Daoy (cell line): ENCODE measurements around the gene EFCAB14. TPM values are rescaled to one million over a fixed set of nuclear protein-coding genes. Genes with fewer than 3 reads are reported as not detected.
"Not testable (repeated sequence)": the region's sequence is repeated elsewhere in the genome, so short reads cannot be mapped to it uniquely, and the experiment has no call there.

Experiments
- DNase-seq: peaks from one replicate; pipeline ENCODE4 v3.0.0-alpha.2; 2015; ENCODE audit warnings: low read depth
- total RNA-seq: library from RNA; depleted of rRNA; stranded (reverse); fragments of >200 nt; shearing (Covaris generic); gene quantifications from 2 replicates; pipeline ENCODE4 v1.2.3, GENCODE V29; 2014; rRNA removed

EFCAB14 gene
- total RNA-seq, 1 experiment from 2014 or later = 45.9 TPM

GRCh38 chr1:46654012-46654411 lies 64.9 kb downstream of the EFCAB14 start:
- no peak for DNase-seq

GRCh38 chr1:46653405-46653958 lies 65.4 kb downstream of the EFCAB14 start:
- no peak for DNase-seq

- DNase-seq = no peak
These were observed 66.4 kb downstream of the EFCAB14 start for GRCh38 chr1:46652321-46653100.

- not testable (repeated sequence) for DNase-seq
These were observed 67.8 kb downstream of the EFCAB14 start for GRCh38 chr1:46651152-46651551.

GRCh38 chr1:46650491-46650890 lies 68.4 kb downstream of the EFCAB14 start:
- no peak for DNase-seq

GRCh38 chr1:46649764-46650163 lies 69.2 kb downstream of the EFCAB14 start:
- DNase-seq = no peak

- DNase-seq = no peak
These were observed 71.3 kb downstream of the EFCAB14 start for GRCh38 chr1:46647611-46648010.

- DNase-seq = no peak
These were observed 72.1 kb downstream of the EFCAB14 start for GRCh38 chr1:46646844-46647243.

- DNase-seq = no peak
These were observed 72.6 kb downstream of the EFCAB14 start for GRCh38 chr1:46646331-46646730.

GRCh38 chr1:46645815-46646214 lies 73.1 kb downstream of the EFCAB14 start:
- DNase-seq = no peak

- DNase-seq = peak; percentile 90
These were observed 75.5 kb downstream of the EFCAB14 start for GRCh38 chr1:46643368-46643775.

- DNase-seq = no peak
These were observed 76.7 kb downstream of the EFCAB14 start for GRCh38 chr1:46642115-46642680.

GRCh38 chr1:46639547-46639946 lies 79.4 kb downstream of the EFCAB14 start:
- no peak for DNase-seq

- DNase-seq = no peak
These were observed 80.0 kb downstream of the EFCAB14 start for GRCh38 chr1:46638921-46639320.

GRCh38 chr1:46637444-46638083 lies 81.3 kb downstream of the EFCAB14 start:
- no peak for DNase-seq

- DNase-seq = no peak
These were observed 83.7 kb downstream of the EFCAB14 start for GRCh38 chr1:46635205-46635604.

GRCh38 chr1:46630719-46631118 lies 88.2 kb downstream of the EFCAB14 start:
- no peak for DNase-seq

Other genes starting within 250 kb of the EFCAB14 start
- gene DMBX1, start 229.3 kb downstream of the EFCAB14 start, total RNA-seq = 0.80 and 2.1 TPM in 2 replicates
- gene KNCN, start 167.5 kb downstream of the EFCAB14 start, total RNA-seq = not detected in 2 replicates
- gene MKNK1, start 114.8 kb downstream of the EFCAB14 start, total RNA-seq = 8.9 and 21.5 TPM in 2 replicates
- 4.0 and 5.1 TPM in 2 replicates for gene MOB3C, start 102.3 kb downstream of the EFCAB14 start, total RNA-seq
- 39.1 and 52.7 TPM in 2 replicates for gene ATPAF1, start 50.8 kb downstream of the EFCAB14 start, total RNA-seq
- gene TEX38, start 47.3 kb downstream of the EFCAB14 start, total RNA-seq = not detected in 2 replicates
- gene CYP4B1, start 79.9 kb upstream of the EFCAB14 start, total RNA-seq = not detected in 2 replicates
- not detected in 2 replicates for gene CYP4A11, start 222.4 kb upstream of the EFCAB14 start, total RNA-seq